ENCODE data around the gene NOD2.
A peak's percentile ranks its signal among the peaks of the same experiment; 100 is the strongest.

NOD2 gene

GRCh38 chr16:50671644-50672260, 21.7 kb upstream of the NOD2 start:
- peak; percentile 77 for DNase-seq

DNA sequence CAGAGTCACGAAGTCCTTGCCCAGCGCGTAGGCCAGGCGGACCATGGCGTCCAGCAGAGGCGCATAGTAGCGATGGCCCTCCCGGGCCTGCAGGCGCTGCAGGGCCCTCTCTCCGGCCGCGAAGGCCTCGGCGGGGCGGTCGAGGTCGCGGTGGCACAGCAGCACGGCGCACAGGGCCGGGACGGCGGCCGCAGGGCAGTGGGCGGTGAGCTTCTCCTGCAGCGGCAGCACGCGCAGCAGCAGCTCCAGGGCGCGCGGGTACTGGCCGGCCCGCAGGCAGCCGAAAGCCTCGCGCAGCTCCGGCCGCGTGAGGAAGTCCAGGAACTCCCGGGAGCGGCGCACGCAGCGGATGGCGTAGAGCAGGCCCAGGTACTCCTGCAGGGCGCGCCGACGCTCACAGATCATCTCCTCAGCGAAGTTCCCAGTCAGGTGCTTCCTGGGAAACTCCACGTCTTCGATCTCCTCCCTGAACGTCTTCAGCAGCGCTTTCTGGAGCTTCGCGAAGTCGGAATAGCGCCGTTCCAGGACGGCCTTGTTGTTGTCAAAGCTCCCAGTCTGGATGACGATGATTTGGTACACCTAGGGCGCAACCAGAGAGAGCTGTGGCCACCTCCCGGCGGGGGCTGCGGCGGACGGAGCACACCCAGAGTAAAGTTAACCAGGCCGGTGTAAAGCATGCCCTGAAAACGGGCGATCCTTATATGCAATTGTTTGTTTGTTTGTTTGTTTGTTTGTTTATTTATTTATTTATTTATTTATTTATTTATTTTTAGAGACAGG, 19.7 kb upstream of the NOD2 start:
- no peak for DNase-seq

DNA sequence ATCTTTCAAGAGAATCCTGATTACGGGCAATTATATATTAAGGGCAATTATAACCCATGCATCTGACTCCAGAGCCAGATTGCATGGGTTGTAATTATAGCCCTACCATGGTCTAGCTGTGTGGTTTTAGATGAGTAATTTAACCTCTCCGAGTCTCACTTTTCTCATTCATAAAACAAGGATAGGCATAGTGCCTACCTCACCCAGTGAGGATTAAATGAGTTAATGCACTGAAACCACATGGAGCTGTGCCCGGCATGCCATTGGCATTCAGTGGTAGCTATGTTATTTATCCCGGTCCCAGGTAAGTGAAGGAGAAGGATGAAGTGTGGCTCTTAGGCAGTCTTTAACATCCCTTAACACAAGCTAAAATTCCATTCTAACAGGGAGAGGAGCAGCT, 18.6 kb upstream of the NOD2 start:
- no peak for DNase-seq

GRCh38 chr16:50675686-50676610, 17.5 kb upstream of the NOD2 start:
- DNase-seq: no peak

DNA sequence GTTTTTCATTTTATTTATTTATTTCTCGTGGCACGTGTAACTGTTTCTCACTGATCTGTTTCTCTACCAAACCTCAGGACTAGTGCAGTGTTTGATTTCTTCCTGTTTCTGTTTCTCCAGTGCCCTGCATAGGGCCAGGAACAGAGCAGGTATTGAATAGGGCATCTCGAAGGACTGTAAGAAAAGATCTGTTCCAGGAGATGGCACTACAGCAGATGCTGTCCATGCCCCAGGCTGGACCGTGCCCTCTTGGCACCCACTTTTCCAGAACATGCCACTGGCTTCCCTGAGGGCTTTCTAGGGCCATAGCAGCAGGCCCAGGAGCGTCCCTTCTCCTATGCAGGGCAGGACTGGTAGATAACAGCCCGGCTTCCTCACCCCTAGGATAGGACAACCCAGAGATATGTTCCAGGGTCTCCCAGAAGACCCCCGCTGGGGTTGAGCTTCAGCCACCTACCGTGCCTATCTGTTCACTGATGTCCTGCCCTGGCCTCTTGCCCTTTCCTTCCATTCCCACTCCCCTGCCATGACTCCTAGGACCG, 16.7 kb upstream of the NOD2 start:
- no peak for DNase-seq

DNA sequence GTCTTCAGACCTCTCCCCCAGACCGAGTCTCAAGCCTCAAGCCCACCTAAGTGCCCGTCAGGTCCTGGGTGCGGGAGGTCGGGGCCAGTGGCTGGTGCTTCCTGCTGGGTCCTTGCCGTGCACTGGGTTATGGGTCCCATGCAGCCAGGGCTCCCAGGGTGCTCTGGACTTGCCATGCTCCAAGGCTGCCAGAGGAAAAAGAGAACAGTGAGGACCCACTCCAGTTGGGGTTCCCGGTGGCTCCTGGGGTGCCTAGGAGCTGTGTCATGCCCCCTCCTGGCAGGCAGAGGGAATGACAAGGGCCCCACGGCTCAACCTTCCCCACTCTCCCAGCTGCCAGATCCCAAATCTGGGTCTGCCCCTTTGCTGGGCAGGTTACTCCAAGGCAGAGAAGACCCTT, 16.1 kb upstream of the NOD2 start:
- no peak for DNase-seq

DNA sequence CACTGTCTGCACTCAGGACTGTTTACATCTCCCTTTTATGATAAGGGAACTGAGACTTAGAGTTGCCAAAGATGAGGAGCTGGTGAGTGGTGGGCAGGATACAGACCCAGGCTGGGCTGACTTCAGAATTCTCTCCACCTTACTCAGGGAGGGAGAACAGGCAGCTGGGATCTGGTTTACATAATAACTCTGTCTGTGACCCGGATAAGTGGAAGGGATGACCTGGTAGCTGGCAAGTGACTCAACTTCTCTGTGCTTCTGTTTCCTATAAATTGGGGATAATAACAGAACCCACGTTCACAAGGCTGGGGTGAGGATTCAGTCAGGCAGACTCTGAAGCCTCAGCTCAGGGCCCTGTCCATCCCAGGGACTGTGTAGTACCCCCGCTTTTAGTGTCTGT, 14.9 kb upstream of the NOD2 start:
- DNase-seq: no peak

DNA sequence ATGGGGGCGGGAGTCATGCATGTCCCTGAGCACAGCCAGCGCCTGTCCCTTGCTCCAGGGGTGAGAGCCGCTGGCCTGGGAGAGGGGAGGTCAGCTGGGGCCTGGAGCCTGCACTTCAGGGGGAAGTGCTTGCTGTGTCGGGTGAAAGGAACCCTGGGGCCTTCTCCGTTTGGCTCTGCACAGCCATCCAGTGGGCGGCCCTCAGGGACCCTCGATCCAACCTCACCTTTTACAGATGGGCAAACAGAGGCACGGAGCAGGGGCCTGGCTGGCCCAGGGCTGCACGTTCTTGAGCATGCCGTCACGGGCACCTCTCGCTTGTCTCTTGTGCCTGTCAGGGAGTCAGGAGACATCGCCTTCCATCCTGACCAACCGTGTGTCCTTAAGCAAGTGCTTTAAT, 14.1 kb upstream of the NOD2 start:
- no peak for DNase-seq

DNA sequence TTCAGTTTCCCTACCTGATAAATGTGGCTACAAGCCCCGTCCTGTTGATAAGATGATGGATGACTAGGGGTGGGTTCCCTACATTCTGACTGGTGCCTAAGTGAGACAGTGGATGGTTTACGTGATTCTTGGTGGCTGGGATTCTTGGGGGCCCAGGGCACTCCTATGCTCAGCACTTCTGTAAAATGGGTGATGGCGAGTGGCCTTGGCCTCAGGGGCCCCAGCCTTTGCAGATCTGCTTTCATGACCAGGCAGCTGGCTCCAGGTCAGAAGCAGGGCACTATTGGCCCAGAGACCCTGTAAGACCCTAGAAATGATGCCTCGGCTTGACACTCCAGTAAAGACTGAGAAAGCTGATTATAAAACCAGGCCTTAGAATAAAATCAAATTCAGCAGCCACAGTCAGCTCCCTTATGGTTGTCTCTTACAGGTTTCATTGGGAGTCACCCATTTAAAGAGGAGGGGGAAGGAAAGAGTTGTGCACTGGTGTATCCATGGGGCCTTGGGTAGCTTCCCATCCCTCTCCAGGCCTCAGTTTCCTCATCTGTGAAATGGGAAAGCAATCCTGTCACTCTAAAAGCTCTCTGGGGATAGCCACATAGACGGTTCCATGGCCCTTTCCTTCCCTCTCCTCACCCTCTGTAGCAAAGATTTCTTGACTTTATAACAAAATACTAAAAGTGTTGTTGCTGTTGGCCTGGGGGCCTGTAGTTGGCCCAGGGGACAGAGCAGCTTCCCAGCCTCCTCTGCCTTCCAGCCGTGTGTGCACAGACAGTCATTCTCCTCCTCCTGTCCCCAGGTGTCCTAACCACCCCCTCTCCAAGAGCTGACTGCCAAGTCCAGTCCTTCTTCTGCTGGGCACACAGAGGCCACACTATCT, 13.5 kb upstream of the NOD2 start:
- DNase-seq: no peak

GRCh38 chr16:50680556-50680893, 12.9 kb upstream of the NOD2 start:
- no peak for DNase-seq

DNA sequence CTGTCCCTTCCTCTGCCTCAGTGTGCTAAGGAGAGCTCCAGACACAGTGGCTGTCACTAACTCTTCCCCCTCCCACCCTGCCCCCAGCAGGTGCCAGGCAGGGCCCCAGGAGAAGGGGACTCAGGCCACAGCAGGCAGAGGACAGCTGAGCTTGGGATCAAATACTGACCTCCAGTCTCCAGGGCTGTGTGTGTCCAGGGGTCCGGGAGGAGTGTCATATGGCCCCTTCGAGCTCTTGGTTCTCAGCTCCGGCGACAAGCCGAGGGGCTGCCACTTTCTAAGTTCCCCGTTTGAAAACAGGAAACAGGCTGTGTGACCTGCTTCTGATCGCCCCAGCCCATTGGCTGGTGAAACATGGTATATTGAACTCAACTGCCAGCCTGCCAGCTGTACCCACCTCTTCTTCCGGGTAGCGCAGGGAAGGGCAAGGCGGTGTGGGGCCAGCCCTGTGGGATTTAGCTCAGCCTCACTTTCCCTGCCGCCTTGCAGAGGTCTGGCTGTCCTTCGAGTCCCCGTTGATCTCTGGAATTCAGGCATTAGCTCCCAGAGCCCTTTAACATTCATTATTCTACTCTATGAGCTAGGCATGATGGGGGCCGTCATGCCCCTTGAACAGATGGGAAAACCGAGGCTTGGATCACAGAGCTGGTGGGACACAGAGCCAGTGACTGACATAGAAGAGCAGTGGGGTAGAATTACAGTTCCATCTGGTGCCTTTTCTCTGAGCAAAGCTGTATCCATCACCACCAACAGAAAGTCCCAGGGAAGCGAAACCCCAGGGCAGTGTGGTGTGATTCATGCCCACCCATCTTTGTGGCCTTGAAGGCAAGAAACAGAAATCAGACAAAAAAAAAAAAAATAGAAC, 12.2 kb upstream of the NOD2 start, which contains the start of gene SNX20:
Gene SNX20, minus strand, starts transcription at position 292 of the 865 bp plus-strand sequence. CDS start 3,786 bp downstream, outside the sequence.
- DNase-seq: peak; percentile 94

GRCh38 chr16:50683689-50684374, 9.6 kb upstream of the NOD2 start:
- DNase-seq: peak; percentile 94

- peak; percentile 65 for DNase-seq
Observed at GRCh38 chr16:50684823-50685461, 8.5 kb upstream of the NOD2 start.

DNA sequence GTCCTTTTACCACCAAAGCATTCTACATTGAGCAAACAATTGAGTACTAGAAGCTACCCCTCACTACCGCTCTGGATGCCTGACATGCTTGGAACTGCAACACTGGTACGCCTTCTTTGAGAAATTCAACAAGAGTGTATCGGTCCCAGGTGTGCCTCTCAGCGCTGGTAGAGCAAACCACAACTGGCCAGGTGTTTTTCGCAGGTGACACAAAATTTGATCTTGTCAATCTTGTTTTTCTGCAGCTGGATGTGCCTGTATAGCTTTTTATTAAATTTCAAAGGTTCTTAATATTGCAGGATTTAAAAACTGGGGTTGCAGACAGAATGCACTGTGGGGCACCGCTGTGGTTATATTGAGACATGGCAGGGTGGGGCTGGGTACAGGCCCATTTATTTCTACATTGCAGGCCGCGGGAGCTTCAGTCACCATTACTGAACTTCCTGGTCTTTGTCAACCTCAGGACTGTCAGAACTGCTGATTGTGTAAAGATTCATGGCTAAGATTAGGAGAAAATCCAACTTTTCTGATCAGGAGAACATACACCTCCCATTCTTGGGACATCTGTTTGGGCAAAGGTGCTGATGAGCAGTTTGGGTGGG, 7.8 kb upstream of the NOD2 start:
- peak; percentile 79 for DNase-seq

DNA sequence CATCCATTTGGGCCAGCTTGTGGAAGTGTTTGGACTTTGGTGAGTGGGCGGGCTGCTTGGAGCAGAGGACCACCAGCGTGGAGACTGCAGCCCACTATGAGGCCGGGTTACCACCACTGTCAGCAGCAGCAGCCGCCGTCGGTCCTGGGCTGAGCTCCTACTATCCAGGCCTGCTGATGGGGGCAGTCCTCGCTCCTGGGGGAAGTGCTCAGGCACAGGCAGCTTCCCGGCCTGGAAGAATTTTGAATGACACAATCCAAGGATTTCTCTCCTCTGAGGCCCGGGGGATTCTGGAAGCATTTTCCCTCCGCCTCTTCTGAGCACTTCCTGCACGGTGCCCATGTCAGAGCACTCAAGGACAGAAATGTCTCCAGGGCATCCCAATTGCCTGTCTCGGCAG, 5.3 kb upstream of the NOD2 start:
- no peak for DNase-seq

- no peak for DNase-seq
Observed at GRCh38 chr16:50688867-50689266, 4.5 kb upstream of the NOD2 start.

DNA sequence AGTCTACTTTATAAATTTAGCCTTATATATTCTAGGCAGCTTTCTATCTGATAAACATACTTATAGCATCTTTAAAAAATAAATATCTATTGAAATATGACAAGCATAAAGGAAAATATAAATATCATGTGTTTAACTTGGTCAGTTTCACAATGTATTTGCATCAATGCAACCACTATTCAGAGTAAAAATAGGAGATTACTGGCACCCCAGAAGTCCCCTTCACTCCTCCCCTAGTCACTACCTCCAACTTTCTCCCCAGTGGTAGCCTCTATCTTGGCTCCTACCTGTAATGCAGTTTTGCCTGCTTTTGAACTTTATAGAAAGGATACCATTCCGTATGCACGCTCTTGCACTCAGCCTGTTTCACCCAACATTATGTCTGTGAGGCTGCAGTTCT, 3.2 kb upstream of the NOD2 start:
- no peak for DNase-seq

- no peak for DNase-seq
Observed at GRCh38 chr16:50692644-50692998, 785 bp upstream of the NOD2 start.

DNA sequence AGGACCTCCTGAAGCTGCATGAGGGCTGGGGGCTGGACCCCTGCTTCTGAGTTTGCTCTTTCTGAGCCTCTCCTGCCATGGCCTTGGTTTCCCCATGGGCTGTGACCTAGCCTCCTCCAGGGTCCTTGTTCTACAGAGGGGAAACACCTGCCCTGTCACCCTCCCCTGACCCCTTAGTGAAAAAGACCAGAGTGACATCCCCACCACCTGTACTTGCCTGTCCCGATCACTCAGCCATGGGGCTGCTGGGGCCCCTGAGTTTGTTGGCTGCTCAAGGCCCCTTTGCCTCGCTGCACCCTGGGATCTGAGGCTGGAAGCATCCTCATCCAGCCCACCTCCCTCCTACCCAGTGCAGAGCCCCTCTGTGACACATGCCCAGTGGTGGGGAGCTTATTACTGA, 800 bp downstream of the NOD2 start:
- no peak for DNase-seq
